ENCODE data around the gene OPA1. TPM values are rescaled to one million over a fixed set of nuclear protein-coding genes. Genes with fewer than 3 reads are reported as not detected.

OPA1 gene
- total RNA-seq, 4 donors from 2014 or later = 45.3 to 78.8 (median 48.7) TPM

GRCh38 chr3:193656445-193656844, 63.4 kb downstream of the OPA1 start:
- Histone ChIP-seq H3K9me3 (no peaks in the 10 kb centered on the region), H3K36me3 (peaks cover 12 to 26% of the 10 kb centered on the region in 2 donors), H3K27ac (no peak overlapping the region), H3K27me3 (no peaks in the 10 kb centered on the region), H3K4me1 (no peaks in the 10 kb centered on the region), H3K4me3 (replicated peaks in 1 of 3) (no peak overlapping the region)
- intact Hi-C loops (cut with DNase I) = no loop called here
- WGBS, 2 donors = 90 to 92% methylated on average over 3 of the region's 3 CpGs
- no peak for TF ChIP-seq CTCF (IDR thresholded peaks at IDR 0.05)
- no peak for TF ChIP-seq POLR2A (IDR thresholded peaks at IDR 0.05)
- DNase-seq = no peak

DNA sequence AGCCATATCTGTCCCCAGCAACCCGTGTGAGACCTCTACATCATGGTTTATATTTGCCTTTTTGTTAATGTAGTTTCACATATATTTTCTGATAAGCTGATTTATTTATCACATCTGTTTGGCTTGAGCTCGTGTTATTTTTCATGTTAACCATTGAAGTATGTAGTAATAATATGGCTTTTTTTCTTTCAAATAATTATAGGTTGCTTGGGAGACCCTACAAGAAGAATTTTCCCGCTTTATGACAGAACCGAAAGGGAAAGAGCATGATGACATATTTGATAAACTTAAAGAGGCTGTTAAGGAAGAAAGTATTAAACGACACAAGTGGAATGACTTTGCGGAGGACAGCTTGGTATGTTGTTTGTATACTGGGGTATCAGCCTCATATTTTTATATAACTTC, 63.9 kb downstream of the OPA1 start:
- Histone ChIP-seq H3K27ac (no peak overlapping the region), H3K4me1 (no peaks in the 10 kb centered on the region), H3K36me3 (peaks cover 12 to 29% of the 10 kb centered on the region in 2 donors), H3K4me3 (replicated peaks in 1 of 3) (no peak overlapping the region), H3K27me3 (no peaks in the 10 kb centered on the region), H3K9me3 (no peaks in the 10 kb centered on the region)
- TF ChIP-seq POLR2A (IDR thresholded peaks at IDR 0.05) (no peak), CTCF (IDR thresholded peaks at IDR 0.05) (no peak)
- intact Hi-C loops (cut with DNase I) = no loop called here
- 94% methylated on average over 6 of the region's 6 CpGs for WGBS, 2 donors
- no peak for DNase-seq

DNA sequence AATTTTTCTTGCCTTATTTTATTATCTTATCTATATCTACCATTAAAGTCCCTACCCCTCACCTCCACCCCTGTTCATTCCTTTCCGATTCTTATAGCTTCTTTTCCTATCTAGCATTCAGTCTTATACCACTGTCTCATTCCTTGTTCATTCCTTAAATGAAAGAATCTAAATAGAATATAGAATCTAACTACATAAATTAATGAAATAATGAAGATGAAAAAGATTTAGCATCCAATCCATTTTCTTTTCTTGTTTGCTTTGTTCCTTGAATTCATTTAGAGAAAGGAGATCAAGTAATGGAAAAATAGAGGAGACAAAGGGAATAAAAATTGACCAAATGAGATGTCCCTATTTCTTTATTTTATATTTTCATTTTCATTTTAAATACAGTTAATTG, 67.2 kb downstream of the OPA1 start:
- Histone ChIP-seq H3K36me3 (peaks cover 5 to 22% of the 10 kb centered on the region in 2 donors), H3K4me1 (no peaks in the 10 kb centered on the region), H3K4me3 (replicated peaks in 1 of 3) (no peak overlapping the region), H3K27ac (no peak overlapping the region), H3K27me3 (no peaks in the 10 kb centered on the region), H3K9me3 (no peaks in the 10 kb centered on the region)
- TF ChIP-seq POLR2A (IDR thresholded peaks at IDR 0.05) = no peak
- TF ChIP-seq CTCF (IDR thresholded peaks at IDR 0.05) = no peak
- intact Hi-C loops (cut with DNase I) = loop anchor here (5.0 kb wide), 1 partner anchor 657 kb away; no protein-coding TSS in a partner anchor
- no peak for DNase-seq
- 99% methylated on average over 1 of the region's 1 CpG for WGBS, 2 donors

- TF ChIP-seq POLR2A (IDR thresholded peaks at IDR 0.05) (no peak), CTCF (IDR thresholded peaks at IDR 0.05) (no peak)
- intact Hi-C loops (cut with DNase I) = loop anchor here (5.0 kb wide), 1 partner anchor 656 kb away; no protein-coding TSS in a partner anchor
- peaks cover 5 to 22% of the 10 kb centered on the region in 2 donors for H3K36me3 ChIP-seq
- H3K27ac ChIP-seq = no peak overlapping the region
- no peaks in the 10 kb centered on the region for H3K27me3 ChIP-seq
- no peaks in the 10 kb centered on the region for H3K9me3 ChIP-seq
- H3K4me3 ChIP-seq (replicated peaks in 1 of 3) = no peak overlapping the region
- H3K4me1 ChIP-seq = no peaks in the 10 kb centered on the region
- DNase-seq = no peak
- WGBS, 2 donors = 79 to 85% methylated on average over 4 of the region's 4 CpGs
Measured at GRCh38 chr3:193660698-193661411, 67.8 kb downstream of the OPA1 start.

GRCh38 chr3:193662757-193663322, 69.8 kb downstream of the OPA1 start:
- Histone ChIP-seq H3K27me3 (no peaks in the 10 kb centered on the region), H3K9me3 (no peaks in the 10 kb centered on the region), H3K36me3 (peaks cover 11 to 26% of the 10 kb centered on the region in 2 donors), H3K4me1 (no peaks in the 10 kb centered on the region), H3K27ac (no peak overlapping the region), H3K4me3 (replicated peaks in 1 of 3) (no peak overlapping the region)
- DNase-seq = no peak
- TF ChIP-seq CTCF (IDR thresholded peaks at IDR 0.05) = no peak
- no peak for TF ChIP-seq POLR2A (IDR thresholded peaks at IDR 0.05)
- 94 to 95% methylated on average over 7 of the region's 7 CpGs for WGBS, 2 donors
- intact Hi-C loops (cut with DNase I) = loop anchor here (5.0 kb wide), 1 partner anchor 654 kb away; no protein-coding TSS in a partner anchor

Measured in thyroid gland (tissue), 4 donors.